GDM1 (cell line): ENCODE results near the gene TBC1D1.

ENCODE experiments used
- DNase-seq: peaks from one replicate; lab custom pipeline; 2025; lab: John Stamatoyannopoulos, UW

The TBC1D1 gene

DNA sequence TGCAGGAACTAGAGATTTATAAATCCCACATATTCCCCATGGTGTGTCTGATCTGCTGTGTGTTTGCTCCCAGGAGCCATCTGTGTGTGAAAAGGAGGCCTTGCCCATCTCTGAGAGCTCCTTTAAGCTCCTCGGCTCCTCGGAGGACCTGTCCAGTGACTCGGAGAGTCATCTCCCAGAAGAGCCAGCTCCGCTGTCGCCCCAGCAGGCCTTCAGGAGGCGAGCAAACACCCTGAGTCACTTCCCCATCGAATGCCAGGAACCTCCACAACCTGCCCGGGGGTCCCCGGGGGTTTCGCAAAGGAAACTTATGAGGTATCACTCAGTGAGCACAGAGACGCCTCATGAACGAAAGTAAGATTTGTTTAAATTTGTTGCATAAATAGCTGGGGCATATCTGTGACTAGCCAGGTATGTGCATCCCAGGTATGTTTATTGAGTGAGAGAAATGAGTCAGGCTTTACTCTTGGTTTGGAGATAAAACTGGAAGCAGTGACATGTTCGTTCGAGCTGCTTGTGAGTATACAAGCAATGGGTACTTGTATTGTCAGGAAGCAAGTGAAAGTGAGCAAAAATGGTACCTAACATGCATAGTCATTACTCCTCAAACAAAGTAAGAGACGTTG is 158.8 kb downstream of the TBC1D1 start:
- DNase-seq, result no peak

DNA sequence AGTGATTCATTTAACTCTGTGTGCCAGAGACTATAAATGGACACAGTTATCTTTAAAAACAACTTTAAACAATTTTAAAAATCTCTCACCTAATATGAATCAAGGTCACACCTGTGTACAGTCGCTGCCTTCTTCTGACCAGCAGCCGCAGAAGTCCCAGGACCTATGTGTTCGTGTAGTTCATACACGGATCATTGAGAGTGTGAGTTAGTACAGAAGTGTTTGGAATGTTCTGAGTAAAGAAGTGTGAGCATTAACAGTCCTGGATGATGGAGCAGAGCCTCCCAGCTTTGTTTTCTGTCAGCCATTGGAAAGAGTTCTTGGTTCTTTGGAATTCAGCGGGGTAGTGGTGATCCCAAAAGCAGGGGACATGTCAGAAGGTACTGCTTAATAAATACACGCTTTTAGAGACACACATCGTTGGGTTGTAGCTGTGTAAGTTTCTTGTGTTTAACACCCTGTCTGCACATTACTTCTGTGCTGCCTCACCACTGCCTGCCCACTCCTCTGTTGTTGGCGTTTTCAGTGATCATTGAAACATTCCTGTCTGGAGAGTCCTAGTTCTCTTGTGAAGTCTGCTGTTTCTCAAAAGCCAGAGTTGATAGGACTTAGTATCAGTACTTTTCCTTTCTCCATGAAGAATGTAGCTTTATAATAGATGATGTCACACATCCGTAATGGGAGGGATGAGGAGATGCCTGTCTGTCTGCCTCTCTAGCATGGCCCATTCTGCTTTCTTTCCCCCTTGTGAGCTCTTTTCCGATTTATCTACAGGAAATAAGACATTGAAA is 159.9 kb downstream of the TBC1D1 start:
- no peak for DNase-seq

DNA sequence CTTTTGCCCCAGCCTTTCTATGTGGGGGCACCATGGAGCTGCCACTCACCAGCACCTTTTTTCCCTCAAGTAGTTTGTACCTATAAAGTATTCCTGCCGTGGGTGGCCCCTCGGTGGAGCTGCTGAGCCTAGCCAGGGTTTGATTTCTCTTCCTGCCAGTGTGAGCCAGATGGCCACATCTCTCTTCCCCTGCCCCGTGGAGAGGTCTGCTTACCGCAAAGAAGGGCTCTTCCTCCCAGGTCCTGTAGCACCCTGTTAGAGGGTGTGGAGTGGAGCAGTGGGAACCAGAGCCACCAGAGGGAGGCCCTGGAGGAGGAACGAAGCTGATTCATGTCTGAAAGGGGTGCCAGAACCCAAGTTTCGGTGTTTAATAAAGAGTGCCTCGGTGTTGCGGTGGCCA is 164.7 kb downstream of the TBC1D1 start:
- DNase-seq, result no peak

DNA sequence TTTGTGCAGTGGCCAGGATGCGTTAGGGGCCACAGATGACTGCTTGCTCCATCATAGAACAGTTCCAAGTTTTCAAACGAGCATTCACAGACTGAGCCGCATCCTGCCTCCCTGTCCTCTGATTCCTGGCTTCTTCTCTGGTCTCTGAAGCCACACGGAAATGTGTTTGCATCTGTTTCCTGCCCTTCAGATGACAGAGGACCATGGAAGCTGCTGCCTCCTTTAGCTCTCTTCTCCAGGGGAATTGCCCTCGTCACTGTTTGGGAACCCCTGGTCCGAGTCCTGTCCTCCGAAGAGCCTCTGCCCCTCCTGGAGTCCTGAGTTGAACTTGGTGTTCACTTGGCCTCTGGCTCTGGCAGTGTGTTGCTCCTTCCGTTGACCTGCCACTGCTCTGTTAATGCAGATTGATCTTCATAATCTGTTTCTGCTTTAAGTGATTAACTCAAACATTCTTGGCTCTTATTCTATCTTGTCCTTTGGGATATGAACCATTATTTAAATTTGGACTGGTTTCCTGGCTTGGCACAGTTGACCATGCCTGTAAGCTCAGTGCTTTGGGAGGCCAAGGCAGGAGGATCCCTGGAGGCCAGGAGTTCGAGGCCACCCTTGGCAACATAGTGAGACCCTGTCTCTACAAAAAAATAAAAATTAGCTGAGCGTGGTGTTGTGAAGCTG is 165.3 kb downstream of the TBC1D1 start:
- DNase-seq, result no peak

DNA sequence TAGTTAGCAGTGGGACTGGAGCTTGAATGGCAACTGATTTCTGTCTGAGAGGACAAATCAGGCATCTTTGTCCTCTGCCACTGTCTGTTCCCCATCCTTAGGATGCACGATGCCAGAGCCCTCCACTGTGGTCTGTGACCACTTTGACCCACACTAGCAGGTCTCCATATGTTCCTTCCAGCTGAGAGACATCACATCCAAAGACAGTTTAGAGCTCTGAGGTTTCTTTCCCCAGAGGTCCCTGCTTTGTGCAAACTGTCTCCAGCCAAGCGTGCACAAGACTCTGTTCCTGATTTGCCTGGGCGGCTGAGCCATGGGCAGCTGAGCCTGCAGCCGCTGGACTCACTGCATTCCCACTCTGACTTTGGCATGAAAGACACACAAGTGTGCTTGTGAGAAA is 167.3 kb downstream of the TBC1D1 start:
- DNase-seq, result no peak

DNA sequence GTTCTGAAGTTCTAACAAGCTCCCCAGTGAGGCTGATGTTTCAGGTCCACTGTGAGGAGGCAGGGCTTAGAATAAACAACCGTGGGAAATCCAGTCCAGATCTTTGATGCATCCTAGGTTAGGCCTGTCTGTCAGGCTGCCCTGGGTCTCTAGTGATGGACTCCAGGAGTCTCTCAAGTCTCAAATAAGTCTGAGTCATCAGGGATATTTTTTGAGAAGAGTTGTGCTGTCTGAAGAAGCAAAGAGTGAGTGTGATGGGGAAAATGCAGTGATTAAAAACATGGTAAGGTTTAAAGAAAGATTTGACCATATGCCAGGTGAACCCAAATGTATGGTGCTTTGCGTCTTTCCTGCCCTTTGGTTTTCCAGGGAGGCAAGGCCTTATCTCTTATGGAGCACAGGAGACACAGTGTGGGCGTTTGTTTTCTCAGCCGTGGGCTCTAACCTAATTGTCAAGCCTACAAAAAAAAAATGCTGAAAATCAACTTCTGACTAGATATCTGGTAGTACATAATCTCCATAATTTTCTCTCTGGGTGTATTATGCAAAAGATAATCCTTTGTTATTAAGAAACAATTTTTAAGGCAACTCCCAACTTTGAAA is 170.0 kb downstream of the TBC1D1 start:
- no peak for DNase-seq

DNA sequence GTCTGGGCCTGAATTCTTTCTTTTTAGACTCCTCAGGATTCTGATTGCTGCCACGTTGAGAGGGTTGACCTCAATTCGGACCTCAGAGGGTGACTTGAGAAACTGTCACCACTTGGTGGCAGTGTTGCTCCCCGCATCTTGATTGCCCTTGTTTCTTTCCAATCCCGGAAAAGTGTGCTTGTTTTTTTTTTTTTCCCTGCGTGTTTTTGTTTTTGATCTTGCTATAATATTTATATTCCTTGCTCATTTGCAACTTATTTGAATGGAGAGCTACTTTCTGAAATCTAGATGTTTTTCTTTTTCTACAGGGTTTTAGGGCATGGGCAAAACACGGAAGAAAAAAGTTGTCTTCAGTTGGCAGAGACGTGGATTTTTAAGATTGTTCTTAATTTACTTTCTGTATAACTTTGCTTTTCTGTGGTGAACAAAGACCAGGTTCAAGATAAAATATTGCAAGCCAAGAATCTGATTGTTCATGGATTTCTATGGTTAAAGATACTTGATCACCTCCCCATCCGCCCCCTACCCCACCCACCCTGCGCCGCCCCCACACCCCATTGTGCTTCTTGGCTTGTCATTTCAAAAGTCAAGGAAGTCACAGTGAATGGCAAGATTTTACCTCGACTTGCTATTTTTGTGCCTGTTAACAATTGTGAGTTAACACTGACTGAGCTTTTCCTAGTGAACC is 171.3 kb downstream of the TBC1D1 start:
- DNase-seq, result peak; percentile 59

DNA sequence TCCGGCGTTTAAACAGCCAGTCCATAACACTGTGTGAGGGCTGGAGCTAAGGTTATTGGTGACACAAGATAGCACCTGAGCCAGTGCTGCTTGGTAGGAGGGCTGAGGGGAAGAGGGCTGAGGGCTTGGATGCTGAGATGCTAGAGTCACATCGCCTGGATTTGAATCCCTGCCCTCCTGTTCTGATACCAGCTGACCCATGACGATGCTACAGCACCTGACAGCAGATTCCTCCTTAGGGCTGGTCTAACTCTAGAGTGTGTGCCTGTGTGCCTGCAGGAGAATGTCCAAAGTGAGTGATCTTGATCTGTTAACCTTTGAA is 171.9 kb downstream of the TBC1D1 start:
- no peak for DNase-seq

DNA sequence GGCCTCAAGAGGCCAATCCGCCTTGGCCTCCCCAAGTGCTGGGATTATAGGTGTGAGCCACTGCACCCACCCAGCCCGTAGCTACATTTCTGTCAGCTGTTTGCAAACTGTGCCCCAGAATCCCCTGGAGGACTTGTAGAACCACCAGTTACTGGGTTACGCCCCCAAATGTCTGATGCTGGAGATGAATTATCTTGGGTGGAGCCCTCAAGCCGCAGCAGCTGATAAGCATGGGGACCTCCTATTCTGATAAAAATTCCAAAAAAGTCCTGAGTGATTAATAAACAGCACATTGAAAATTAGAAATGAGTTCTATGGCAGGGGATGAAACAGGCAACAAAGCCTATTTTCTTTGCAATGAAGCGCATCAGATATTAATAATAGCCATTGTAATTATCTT is 174.3 kb downstream of the TBC1D1 start:
- DNase-seq, result no peak

DNA sequence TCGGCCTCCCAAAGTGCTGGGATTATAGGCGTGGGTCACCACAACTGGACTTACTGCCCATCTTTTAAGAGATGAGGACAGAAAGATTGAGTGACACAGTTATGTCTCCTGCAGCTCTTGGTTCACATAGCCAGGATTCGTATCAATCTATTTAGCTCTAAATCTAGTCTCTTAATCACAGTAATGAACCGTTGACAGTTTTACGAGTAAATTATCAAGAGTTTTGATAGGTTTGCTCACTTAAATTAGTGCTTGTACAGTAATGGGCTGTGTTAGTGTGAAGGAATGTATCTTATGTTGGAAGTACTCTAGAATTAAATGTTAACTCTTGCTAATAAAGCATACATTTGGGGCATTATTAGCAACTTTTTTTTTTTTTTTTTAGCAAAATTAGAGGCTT is 175.0 kb downstream of the TBC1D1 start:
- DNase-seq, result no peak

DNA sequence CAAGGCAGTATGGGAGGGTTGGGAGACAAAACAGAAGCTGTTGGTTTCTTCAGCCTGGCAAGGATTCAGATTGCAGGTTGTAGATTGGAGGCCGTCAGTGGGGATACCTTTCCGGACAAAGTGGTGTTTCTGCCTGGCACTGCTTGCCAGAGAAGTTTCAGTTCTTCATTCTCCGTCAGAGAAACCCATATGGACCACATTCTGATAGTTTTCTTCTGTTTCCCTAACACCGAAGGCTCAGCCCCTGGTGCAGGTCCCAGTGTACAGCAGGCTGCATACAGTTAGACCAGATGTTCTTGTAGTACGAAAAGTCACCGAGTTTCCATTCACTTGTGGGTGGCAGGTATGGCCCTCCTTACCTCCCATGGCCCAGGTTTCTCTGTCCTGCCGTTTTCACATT is 176.6 kb downstream of the TBC1D1 start:
- no peak for DNase-seq

DNA sequence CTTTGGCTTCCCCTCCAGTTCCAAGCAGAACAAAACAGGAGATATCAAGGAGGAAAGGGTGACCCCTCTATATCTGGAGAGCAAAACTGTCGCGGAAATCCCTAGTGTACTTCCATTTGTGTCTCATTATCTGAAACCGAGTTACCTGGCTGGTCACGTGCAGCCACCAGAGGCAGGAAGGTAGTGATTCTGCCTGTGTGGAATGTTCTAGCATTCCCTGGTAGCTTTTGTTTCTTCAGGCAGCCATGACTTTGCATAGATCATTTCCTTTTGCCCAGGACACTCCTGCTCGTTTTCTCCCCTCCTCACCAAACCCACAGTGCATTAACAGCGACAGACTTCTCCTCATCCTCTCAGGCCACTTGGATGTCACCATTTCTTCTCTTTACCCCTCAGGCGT is 177.2 kb downstream of the TBC1D1 start:
- DNase-seq, result no peak

DNA sequence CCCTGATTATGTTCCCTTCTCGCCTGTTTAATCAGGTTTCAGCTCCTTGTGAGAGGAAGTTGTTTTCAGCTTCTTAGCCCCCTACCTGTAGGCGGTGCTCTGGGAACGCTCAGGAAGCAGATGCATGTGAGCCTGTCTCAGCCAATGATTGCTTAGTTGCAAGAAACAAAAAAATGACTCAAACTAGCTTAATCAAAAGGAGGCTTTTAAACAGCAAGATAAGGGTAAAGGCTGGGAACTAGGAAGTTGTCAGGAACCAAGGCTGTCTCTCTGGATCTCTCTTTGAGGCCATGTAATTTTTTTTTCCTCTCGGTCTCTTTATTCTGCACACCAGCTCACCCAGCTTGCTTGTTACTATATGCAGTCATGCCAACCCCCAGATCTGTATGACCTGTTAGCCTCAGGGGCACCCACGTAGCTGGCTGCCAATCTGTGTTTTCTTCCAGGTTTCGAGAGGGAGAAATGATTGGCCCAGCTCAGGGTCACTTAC is 178.4 kb downstream of the TBC1D1 start:
- no peak for DNase-seq

DNA sequence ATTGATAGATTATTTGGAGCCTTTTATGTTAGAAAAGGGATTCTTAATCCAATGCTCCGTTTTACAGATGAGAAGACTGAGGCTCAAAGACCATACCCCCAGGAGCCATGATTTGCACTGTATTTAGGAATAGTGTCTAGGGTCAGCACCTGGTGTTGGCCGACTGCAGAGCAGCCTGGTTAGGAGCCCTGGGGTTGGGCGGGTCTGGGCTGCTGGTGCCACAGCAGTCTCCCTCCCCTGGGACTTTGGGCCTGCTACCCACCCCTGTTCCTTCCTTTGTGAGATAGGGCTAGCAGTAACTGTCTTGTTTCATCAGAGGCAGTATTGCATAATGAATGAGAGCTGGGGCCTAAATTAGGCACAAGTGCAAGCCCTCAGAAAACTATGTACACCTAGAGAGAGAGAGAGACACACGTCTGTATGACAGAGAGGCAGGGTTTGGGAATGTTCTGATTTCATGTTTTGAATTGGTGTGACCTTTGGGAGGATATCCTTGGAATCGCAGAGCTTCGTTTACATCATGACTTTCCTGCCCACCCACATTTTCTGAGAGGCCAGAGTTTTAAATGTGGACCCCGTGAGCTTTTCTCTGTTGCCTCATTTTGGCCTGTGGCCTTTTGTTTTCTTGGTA is 181.0 kb downstream of the TBC1D1 start:
- no peak for DNase-seq

DNA sequence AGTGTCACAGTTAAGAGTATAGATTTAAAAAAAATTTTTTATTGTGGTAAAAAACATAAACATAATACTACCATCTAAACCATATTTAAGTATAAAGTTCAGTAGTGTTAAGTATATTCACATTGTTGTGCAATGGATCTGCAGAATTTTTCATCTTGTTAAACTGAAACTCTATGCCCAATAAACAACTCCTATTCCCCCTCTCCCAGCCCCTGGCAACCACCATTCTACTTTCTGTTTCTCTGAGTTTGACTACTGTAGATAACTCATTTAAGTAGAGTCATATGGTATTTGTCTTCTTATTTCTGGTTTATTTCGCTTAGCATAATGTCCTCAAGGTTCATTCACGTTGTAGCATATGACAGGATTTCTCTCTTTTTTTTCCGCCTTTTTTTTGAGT is 181.7 kb downstream of the TBC1D1 start:
- no peak for DNase-seq

DNA sequence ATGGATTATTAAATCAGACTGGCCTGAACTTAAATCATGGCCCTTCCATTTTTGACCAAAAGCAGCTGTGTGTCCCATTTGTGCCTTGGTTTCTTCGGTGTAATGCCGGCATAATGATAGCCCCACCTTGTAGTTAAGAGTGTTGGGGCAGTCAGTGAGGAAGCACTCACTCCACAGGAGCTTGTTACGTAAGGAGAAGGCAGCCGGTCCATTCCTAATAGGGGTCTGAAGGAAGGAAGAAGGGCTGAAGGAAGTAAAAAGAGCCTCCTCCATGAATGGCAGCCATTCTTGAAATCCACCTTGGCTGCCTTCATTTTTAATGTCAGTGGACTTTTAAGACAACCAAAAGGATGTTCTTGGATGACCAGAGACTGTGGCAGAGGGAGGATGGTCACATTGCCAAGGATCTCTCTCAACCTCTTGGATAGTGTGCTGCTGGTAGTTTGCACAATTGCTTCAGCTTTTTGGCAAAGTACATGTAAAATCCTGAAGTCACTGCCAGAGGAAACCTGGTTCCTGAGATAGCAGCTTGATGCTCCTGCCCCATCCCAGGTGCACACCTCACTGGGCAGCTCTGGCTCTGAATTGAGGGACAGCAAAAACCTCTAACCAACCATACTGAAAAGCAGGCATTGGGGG is 182.8 kb downstream of the TBC1D1 start:
- DNase-seq, result no peak

DNA sequence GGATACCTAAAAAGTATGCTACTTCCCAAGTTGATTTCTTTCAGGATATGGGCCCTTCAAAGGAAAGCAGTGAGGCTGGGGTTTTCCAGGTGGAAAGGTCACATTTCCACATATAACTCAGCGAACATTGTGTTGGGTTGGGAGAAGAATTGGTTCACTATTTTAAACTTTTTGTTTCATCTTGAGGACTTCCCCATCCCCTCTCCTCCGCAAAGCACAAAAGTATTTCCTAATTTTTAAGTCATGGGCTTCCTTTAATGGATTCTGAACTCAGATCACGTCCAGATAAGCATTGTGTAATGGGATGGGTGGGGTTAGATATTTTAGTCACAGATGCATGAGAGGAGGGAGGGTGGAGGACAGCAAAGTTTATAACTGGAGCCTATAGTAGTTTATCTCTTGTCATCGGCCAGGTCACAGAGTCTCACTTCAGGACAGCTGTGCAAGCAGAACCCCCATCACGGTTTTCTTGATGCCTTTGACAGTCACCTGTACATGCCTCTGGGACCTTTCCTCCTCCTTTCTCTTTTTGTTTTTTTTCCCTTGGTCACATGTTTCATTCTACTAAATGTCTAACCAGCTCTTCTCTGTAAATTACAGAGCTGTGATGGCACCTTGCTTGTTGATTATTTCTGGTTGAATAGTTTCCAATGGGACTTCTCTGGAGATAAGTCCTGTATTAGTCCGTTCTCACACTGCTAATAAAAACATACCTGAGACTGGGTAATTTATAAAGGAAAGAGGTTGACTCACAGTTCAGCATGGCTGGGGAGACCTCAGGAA is 184.7 kb downstream of the TBC1D1 start:
- DNase-seq, result peak; percentile 5

DNA sequence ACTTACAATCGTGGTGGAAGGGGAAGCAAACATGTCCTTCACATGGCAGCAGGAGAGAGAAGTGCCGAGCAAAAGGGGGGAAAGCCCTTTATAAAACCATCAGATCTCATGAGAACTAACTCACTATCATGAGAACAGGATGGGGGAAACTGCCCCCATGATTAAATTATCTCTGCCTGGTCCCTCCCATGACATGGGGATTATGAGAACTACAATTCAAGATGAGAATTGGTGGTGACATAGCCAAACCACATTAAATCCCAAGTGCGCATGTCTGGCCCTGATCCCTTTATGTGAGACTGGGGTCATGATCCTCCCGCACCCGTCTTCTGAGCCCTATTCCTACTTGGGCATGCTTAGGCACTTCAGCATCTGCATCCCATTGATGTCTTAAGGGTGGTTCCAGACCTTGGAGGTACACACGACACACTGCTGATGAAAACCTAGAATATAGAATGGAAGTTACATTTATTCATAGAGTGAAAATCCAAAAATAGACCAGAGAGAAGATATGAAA is 185.3 kb downstream of the TBC1D1 start:
- DNase-seq, result no peak

DNA sequence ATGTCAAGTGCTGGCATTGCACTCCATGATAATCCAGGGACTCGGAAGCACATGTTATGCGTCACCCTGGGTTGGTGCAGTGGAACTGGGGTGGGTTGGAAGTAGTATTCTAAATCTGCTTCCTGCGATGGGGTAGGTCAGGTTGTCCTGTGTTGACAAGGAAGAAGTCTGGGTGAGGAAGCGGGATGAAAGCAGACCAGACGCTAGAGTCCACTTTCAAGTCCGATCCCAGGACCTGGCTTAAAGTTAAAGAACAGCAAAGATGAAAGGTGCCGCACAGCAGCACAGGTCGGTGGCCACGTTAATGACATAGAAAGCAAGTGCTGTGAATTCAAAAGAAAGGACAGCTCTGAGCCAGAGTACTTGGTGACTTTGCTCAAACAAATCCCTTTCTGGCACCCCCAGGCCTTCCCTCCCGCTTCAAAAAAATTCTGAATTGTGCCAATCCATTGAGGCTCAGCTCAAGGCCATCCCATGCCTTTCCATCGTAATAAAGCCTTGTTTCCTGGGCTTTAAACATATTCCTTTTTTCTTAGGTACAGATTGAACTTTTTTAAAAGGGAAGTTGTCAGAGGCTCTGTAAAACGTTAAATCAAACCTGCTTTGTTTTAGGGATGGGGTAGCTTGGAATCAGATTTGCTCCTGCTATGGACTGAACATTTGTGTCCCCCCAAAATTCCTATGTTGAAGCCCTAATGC is 187.1 kb downstream of the TBC1D1 start:
- no peak for DNase-seq
